ENCODE data around the gene FAM120B.

DNA sequence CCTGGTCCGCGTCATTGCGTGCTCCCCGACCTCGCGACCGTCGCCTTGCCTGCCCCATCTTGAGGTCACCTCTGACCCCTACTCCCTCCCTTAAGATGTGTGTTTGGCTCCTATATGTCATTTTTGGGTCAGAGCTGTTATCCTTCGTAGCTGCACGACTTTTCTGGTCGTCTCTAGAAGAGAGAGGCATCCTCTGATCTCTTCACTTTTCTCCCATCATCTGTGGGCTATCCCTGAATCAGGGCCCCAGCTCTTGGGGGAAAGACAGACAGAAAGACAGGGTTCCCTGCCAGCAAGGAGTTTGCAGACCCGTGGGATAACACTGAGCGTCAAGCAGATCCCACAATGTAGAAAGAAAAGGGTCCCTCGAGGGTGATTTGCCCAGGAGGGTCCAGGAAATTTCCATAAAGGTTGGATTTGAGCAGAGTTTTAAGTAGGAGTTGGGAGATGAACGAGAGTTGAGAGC is 555 bp downstream of the FAM120B start:
- TF ChIP-seq POLR2A (IDR thresholded peaks at IDR 0.05; ENCODE audit: low read length), result no peak
- no peak for TF ChIP-seq GATA1 (IDR thresholded peaks at IDR 0.05; ENCODE audit: low read depth, low read length)
